NCI-H345 (cell line): ENCODE data around the gene COBL.

ENCODE experiments used
- DNase-seq: peaks from one replicate; lab custom pipeline; 2025; lab: John Stamatoyannopoulos, UW

COBL gene

DNA sequence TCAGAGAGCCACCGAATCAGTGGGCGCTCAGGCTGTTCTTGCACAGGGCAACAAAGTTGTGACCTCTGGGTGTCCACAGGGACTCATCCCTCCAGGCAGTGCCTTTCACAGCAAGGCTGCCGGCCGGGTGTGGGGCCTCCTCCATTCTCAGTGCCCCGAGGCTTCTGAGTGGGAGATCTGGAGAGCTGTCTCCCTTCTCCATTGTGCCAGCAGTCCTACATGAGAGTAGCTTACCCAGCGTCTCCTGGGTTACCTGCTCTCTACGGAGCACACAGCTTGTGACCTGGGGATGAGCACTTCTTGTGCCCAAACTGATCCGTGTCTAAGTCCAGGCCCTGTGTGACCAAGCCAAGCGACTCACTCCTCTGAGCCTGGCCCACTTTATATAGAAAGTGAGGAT, 293.1 kb downstream of the COBL start:
- no peak for DNase-seq

DNA sequence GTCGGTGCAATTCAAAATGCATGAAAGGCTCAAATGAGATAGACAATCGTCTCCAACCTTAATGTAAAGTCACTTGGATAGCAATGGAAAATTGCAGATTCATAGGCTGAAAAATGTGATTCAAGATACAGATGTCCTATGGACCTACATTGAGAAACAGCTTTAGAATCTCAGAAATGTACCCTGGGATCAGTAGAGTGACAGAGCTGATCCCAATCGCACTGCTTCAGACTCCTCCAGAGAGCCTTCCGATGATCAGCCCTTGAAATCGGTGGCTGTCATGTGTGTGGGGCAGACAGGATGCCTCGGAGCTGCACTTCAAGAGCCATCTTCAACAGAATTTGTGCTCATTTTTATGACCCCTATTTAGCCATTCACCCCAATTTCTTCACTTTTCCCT, 293.8 kb downstream of the COBL start:
- no peak for DNase-seq

DNA sequence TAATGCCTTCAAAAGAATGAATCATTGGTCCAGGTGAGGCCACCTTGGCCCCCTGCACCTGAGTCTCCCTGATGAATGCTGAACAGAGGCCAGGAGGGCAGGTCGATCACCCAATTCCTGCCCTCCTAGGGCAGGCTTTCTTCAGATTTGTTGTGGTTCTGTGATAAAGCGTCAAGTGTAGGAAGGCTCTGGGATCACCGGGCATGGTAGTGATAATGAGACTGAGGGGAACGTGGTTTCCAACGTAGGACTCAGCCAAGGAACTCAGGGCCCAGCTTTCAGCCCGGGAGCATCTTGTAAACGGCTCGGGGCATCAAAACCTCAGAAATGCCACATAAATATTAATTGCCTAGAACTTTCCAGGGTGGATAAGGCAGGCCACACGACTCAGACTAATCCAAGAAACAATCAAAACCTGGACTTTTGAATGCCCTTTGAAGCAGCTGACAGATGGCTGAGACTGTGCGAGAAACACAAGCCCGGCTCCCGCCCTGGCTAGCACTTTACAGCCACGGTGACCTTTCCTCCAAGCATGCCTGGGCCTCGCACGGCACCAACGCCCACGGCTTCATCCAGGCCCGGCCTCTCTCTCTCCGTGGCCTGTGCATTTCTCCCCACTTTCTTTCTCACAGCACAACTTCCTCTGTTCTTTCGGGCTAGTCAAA, 294.6 kb downstream of the COBL start:
- no peak for DNase-seq

- DNase-seq, result no peak
Measured at GRCh38 chr7:51020944-51021343, 295.7 kb downstream of the COBL start.

DNA sequence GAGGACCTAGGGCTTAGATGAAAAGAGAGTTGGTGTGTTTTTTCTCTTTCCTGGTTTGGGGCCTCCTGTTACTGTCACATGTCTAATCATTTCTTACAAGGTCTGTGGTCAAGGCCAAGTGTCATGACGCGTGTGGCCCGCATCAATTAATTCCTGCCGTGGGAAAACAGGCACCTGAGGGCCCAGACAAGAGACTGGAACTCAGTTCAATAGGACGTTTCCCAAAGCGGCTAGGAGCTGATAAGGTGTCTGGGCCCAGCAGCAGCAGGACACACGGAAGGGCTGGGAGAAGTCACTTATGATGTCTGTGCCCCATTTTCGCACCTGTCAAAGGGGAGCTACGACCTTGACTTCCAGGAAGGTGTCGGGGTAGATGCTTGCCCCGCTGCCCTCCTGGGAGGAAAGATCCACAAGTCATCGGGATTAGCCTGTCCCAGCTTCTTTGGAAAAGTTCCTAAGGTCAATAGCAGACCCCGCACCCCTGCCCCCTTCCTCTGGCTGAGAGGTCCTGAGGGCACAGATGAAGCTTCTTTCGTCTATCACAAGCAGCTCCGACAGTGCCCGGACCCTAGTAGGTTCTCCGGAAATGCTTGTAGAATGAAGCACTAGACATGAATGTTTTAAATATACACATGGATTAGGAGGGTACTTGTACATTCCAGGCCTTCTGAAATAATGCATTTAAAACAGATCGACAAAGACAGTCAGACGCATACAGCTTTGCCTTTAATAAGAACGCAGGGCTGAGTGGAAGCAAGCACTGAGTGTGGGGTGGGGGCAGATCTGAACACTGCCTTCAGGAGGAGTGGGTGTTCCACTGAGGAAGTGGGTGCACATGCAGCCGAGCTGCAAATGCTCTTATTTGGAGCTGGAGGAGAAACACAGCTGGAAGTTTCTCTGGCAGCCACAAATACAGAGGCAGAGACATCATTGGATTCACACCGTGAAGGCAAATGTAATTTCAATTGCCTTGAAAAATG, 296.4 kb downstream of the COBL start:
- DNase-seq, result no peak

DNA sequence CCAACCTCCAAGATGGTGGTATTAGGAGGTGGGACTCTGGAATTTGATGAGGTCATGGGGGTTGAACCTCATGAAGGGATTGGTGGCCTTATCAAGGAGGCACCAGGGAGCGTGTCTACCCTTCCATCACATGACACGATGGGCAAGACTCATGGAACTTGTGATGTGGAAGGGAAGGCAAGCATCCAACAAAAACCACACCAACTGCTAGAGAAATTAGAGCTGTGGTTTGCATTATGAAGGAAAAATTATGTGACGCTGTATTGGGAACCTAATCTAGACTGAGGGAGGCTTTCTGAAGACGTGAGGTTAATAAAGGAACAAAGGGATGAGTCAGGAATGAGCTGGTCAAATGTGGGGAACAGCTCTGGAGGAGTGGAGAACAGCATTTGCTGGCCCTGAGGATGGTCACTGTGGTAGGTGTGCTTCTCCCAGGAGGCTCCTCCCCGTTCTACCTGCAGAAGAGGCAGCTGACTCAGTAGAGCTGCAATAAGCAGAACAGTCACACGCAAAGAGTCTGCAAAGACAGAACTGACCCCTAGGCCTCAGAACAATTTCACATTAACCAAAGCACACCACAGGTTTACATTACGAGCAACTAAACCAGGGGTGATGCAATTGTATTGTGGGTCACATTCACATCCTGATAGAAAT, 297.3 kb downstream of the COBL start:
- DNase-seq, result no peak

GRCh38 chr7:51017576-51018535, 298.8 kb downstream of the COBL start:
- no peak for DNase-seq

- DNase-seq, result no peak
Measured at GRCh38 chr7:51016546-51016945, 300.1 kb downstream of the COBL start.

- no peak for DNase-seq
Measured at GRCh38 chr7:51015581-51015980, 301.0 kb downstream of the COBL start.

DNA sequence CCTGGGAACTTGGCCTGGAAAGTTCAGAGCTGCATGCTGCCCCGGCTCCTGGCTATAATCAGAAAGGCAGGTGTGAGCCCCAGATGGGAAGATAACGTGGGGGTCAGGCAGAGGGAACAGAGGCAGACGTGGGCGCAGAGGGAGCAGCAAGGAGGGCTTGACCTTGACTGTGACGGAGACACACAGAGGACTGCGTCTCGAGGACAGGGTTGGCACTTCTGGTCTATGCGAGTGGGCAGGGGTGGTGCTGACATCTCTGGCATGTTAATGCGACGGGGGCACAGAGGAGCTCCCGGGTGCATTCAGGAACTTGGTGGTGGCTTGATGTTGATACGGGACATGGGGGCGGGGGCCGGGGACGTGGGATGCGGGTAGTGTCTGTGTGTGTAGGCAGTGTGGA, 301.8 kb downstream of the COBL start:
- no peak for DNase-seq

GRCh38 chr7:51013861-51014511, 302.6 kb downstream of the COBL start:
- DNase-seq, result no peak

DNA sequence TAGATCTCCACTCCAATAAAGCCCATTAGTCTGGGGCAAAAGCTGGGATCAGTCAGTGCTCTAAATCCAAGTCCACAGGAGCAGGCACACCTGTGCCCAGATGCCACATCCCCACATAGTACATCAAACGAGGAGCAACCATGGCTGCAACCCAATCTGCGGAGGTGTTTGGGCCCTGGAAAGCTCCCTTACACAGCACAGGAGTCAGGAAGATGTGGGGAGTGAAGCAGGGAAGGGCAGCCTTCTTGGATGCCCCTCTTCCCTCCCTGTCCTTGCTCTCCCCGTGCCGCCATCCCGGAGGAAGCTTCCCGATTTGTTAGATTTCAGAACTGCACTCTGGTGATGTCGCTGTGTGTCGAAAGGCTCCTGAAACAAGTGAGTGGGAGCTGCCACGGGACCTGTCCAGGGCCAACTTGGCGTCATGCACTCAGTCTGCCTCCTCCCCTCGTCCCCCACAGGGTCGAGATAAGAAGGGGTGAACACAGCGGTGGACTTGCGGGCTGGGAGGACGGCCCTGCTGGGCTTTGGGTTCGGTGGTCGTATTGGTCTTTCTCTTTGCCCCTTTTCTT, 303.3 kb downstream of the COBL start:
- DNase-seq, result no peak

DNA sequence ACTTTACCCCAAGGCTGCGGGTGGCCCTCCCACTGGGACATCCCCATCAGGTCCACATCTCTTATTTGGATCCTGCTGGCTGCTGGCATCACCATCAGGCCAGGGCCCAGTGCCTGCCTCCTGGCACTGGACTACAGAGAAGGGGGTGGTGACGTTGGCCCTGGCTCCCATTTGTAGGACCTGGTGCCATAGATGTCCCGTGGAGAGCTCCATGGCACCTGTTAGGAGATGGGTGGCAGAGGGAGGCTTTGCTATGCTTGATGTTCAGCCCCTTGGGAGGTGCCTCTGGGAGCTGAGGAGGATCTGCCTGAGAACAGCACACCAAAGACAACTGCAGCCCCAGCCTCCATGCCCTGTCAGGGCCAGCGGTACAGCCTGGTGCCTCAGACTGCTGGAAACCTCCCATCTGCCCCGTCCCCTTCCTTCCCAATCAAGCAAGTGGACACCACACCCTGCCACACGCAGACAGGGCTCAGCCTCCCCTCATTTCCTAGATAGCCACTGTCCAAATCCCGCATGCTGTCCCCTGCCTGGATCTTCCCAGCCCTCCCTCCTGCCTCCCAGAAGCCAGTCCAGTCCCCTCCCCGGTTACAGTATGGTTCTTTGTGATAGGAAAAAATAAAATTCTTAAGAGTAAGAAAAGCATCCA, 303.9 kb downstream of the COBL start:
- DNase-seq, result no peak

- DNase-seq, result no peak
Measured at GRCh38 chr7:51011710-51012350, 304.8 kb downstream of the COBL start.

DNA sequence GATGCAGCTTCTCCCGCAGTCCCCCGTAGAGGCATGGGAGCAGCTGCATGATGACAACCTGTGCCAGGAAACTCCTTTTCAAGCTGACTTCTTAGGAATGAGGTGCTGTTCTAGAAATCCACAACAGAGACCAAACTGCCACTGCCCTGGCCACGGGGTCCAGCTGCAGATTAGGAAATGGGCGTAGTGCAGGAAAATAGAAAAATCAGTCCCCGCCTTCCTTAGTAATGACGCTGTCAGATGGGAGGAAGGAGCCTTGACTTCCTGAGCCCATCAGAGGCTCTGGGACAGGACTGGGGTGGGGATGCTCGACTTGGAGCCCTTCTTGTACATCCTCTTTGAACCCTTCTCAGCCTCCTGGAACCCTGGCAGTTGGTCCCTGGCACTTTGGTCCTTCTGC, 306.1 kb downstream of the COBL start:
- DNase-seq, result no peak

- DNase-seq, result no peak
Measured at GRCh38 chr7:51009716-51010496, 306.7 kb downstream of the COBL start.

DNA sequence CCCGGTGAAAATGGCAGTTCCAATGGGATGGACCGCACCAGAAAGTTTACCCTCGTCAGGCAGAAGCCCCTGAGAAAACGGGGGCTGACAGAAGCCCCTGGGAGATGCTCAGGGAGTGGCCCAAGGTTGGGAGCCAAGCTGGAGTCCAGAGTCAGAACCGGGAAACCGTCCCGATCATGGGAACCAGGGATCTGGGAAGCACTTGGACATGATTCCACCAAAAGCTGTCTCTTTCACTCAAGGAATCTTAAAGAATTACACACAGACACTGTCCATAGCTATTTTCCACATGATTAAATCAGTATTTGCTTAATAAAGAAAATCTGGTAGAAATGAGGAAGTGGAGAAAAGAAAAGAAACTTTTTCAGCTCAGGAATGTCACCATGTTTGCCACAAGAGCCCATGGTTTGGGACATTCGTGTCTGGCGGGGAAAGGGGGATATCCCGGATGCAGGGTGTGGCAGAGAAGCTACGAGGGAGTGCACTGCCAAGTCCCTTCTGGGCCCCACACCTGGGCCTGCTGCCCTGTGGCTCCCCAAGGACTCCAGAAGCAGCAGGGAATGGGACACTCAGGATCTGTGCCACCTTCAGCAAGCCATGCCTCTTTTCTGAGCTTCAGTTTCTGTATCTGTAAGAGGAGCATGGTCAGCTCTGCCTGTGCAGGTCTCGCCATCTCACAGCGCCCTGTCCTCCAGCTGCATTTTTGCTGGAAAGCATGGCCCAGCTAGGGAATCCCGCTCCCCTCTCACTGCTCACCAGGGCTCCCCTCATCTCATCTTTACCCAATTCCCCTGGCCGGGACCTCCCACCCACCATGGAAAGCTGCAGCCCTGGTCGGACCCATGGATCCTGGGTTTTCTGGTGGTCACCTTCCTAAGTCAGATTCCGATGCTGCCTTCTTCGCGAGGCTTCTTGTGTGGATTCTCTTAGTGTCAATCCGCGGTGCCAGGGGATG, 308.8 kb downstream of the COBL start:
- DNase-seq, result no peak
